GM23248 (cell line): ENCODE results near the gene TCF12. TPM values are rescaled to one million over a fixed set of nuclear protein-coding genes. Genes with fewer than 3 reads are reported as not detected.

Experiments used
- DNase-seq: peaks from one replicate; pipeline ENCODE4 v3.0.0-alpha.2; 2015
- H2AFZ ChIP-seq: fragments of 200-600 bp; sonication (generic); 2 replicates; pipeline ENCODE4 v1.6.1; 2016; ENCODE audit warnings: antibody characterized with exemption
- H3F3A ChIP-seq: fragments of 200-600 bp; sonication (generic); 2 replicates; pipeline ENCODE4 v1.6.1; 2016; ENCODE audit warnings: mild to moderate bottlenecking, antibody characterized with exemption, mixed run types; ENCODE audit not compliant: insufficient read depth
- H3K27ac ChIP-seq: fragments of 200-600 bp; sonication (generic); 2 replicates; pipeline ENCODE4 v1.5.1; 2016; ENCODE audit warnings: mild to moderate bottlenecking
- H3K27me3 ChIP-seq: fragments of 200-600 bp; sonication (generic); replicated peaks from 2 replicates; pipeline ENCODE4 v1.6.1; 2016; ENCODE audit warnings: mild to moderate bottlenecking; ENCODE audit not compliant: insufficient read depth
- H3K36me3 ChIP-seq: fragments of 200-600 bp; sonication (generic); 2 replicates; pipeline ENCODE4 v1.6.1; 2016; ENCODE audit warnings: low read depth, mild to moderate bottlenecking
- H3K4me1 ChIP-seq: fragments of 200-600 bp; sonication (generic); 2 replicates; pipeline ENCODE4 v1.6.1; 2016; ENCODE audit warnings: mild to moderate bottlenecking; ENCODE audit not compliant: insufficient read depth
- H3K4me2 ChIP-seq: fragments of 200-600 bp; sonication (generic); one replicate; pipeline ENCODE4 v1.6.1; 2016; ENCODE audit warnings: mild to moderate bottlenecking; ENCODE audit not compliant: unreplicated experiment
- H3K4me3 ChIP-seq: fragments of 200-600 bp; sonication (generic); 2 replicates; pipeline ENCODE4 v1.5.1; 2016; ENCODE audit warnings: mild to moderate bottlenecking
- H3K79me2 ChIP-seq: fragments of 200-600 bp; sonication (generic); 2 replicates; pipeline ENCODE4 v1.6.1; 2016; ENCODE audit warnings: mild to moderate bottlenecking; ENCODE audit not compliant: insufficient read depth
- H3K9ac ChIP-seq: fragments of 200-600 bp; sonication (generic); 2 replicates; pipeline ENCODE4 v1.6.1; 2016; ENCODE audit warnings: mild to moderate bottlenecking
- H3K9me2 ChIP-seq: fragments of 200-600 bp; sonication (generic); 2 replicates; pipeline ENCODE4 v1.6.1; 2016; ENCODE audit warnings: mixed run types, mild to moderate bottlenecking, moderate library complexity; ENCODE audit not compliant: insufficient read depth
- H3K9me3 ChIP-seq: fragments of 200-600 bp; sonication (generic); one replicate; pipeline ENCODE4 v1.6.1; 2017; ENCODE audit warnings: low read depth
- H4K20me1 ChIP-seq: fragments of 200-600 bp; sonication (generic); 2 replicates; pipeline ENCODE4 v1.6.0; 2016; ENCODE audit not compliant: insufficient read depth
- EZH2 ChIP-seq: fragments of 200-600 bp; sonication (generic); IDR thresholded peaks from 2 replicates; pipeline ENCODE4 v1.6.1; 2018; ENCODE audit warnings: antibody characterized with exemption, mild to moderate bottlenecking; ENCODE audit not compliant: insufficient read depth, poor library complexity, severe bottlenecking
- EZH2phosphoT487 ChIP-seq: fragments of 200-600 bp; sonication (generic); IDR thresholded peaks from 2 replicates; pipeline ENCODE4 v1.6.1; 2018; ENCODE audit warnings: antibody characterized with exemption, moderate library complexity, mild to moderate bottlenecking, low read depth; ENCODE audit not compliant: insufficient read depth
- WGBS, 2 experiments: methylation state at CpG; one replicate each; pipeline ENCODE4 v1.1.6; 2015 to 2017; ENCODE audit warnings: low lambda C conversion rate in 2 of 2, low coverage in 1 of 2; ENCODE audit errors: missing lambda C conversion rate in 2 of 2; 5-methylcytosine and 5-hydroxymethylcytosine counted together
- in situ Hi-C: fragments of 300-500 bp; cut with MboI; formaldehyde crosslinking; loops from 2 replicates; pipeline ENCODE4 v1.15.0; 2020
- polyA plus RNA-seq: library from polyadenylated mRNA; unstranded; fragments of >200 nt; fragmentation: Nextera tagmentation; extraction: Ambion mirVana; gene quantifications from 2 replicates; pipeline ENCODE4 v1.2.1, GENCODE V29; 2016
- total RNA-seq: library from RNA; depleted of rRNA; stranded (reverse); fragments of >200 nt; shearing (Covaris generic); gene quantifications from 2 replicates; pipeline ENCODE4 v1.2.3, GENCODE V29; 2014

The TCF12 gene
- total and polyA plus RNA-seq, 2 experiments from 2014 or later: 53.6 to 58.6 TPM

DNA sequence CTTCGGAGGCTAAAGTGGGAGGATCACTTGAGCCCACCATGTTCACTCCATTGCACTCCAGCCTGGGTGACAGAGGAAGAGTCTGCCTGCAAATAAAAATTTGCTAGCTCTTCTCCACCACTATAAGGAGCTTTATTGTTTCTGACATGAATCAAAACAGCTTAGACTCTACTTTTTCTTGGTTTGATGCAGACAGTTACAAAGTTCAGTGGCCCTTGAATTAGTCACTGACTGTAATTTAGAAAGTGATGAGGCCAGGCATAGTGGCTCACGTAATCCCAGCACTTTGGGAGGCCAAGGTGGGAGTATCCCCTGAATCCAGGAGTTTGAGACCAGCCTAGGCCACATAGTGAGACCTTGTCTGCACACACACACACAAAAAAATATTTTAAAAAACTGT, 285.5 kb downstream of the TCF12 start:
- H3K4me3 ChIP-seq: no peak overlapping the region
- H2AFZ ChIP-seq: no peak overlapping the region
- no peak overlapping the region for H3K27ac ChIP-seq
- no peaks in the 10 kb centered on the region for H3K4me1 ChIP-seq
- no peaks in the 10 kb centered on the region for H3F3A ChIP-seq
- TF ChIP-seq EZH2phosphoT487: no peak
- TF ChIP-seq EZH2: no peak
- no peak overlapping the region for H3K4me2 ChIP-seq
- H3K9me2 ChIP-seq: no peaks in the 10 kb centered on the region
- in situ Hi-C loops: no loop called here
- H3K9ac ChIP-seq: no peak overlapping the region
- H3K36me3 ChIP-seq: 0 out of 2 replicates have a peak, but pooled peaks cover 4% of the 10 kb centered on the region
- H3K27me3 ChIP-seq: no peaks in the 10 kb centered on the region
- no peak for DNase-seq
- WGBS, 2 experiments: 97 to 100% methylated on average over 2 of the region's 2 CpGs
- no peaks in the 10 kb centered on the region for H3K9me3 ChIP-seq
- peaks cover 11% of the 10 kb centered on the region for H3K79me2 ChIP-seq
- no peaks in the 10 kb centered on the region for H4K20me1 ChIP-seq

DNA sequence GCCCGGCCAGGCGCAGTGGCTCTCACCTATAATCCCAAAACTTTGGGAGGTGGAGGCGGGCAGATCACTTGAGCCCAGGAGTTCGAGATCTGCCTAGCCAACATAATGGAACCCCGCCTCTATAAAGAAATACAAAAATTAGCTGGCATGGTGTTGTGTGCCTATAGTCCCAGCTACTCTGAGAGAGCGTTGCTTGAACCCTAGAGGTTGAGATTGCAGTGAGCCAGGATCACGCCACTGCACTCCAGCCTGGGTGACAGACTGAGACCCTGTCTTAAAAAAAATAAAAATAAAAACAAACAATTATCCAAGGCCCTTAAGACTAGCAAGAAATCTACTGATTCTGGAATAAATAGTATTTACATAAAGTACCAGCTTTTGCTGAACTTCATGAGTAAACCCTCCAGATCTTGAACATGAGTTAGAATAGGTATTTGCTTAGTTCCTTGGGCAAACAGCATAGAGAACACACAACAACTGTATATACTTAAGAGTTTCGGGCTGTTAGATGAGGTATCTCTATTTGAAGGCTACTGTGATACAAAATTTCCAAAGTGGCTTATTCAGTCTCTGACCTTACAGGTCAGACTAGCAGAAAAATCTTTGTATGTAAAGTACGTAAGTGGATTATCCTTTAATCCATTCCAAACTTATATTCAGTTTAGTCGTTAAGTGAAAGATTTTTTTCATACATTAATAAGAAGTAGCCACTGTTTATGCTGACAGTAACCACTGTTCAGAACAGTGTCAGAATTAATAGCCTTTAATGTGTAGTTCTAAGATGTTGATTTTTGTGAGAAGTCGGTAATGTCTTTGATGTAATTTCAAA, 286.8 kb downstream of the TCF12 start:
- Histone ChIP-seq H2AFZ (no peak overlapping the region), H3K9me2 (no peaks in the 10 kb centered on the region), H3K4me3 (no peak overlapping the region), H3K9ac (no peak overlapping the region), H3F3A (0 out of 2 replicates have a peak, but pooled peaks cover 3% of the 10 kb centered on the region), H3K4me1 (no peaks in the 10 kb centered on the region), H3K9me3 (no peaks in the 10 kb centered on the region), H3K27ac (no peak overlapping the region), H3K79me2 (peaks cover 11% of the 10 kb centered on the region), H3K4me2 (no peak overlapping the region), H3K36me3 (no peaks in the 10 kb centered on the region), H3K27me3 (no peaks in the 10 kb centered on the region), H4K20me1 (no peaks in the 10 kb centered on the region)
- WGBS, 2 experiments: 93% methylated on average over 11 of the region's 11 CpGs
- TF ChIP-seq EZH2: no peak
- no peak for TF ChIP-seq EZH2phosphoT487
- DNase-seq: no peak
- in situ Hi-C loops: no loop called here

DNA sequence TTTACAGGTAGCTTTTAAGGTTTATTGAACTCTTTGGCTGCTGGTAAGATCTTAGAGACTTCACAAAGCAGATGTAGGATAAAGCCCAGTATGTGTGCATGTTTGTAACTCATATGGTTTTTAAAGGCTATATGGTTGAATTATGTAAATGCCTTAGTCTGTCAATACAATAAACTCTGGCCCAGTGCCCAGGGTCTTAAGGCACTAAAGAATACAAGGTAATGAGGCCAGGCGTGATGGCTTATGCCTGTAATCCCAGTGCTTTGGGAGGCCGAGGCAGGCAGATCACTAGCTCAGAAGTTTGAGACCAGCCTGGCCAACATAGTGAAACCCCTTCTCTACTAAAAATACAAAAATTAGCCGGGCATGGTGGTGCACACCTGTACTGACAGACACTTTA, 287.6 kb downstream of the TCF12 start:
- Histone ChIP-seq H2AFZ (no peak overlapping the region), H3K27me3 (no peaks in the 10 kb centered on the region), H3K9ac (no peak overlapping the region), H3K4me3 (no peak overlapping the region), H3F3A (0 out of 2 replicates have a peak, but pooled peaks cover 3% of the 10 kb centered on the region), H3K4me2 (no peak overlapping the region), H3K36me3 (no peaks in the 10 kb centered on the region), H3K9me3 (no peaks in the 10 kb centered on the region), H3K27ac (no peak overlapping the region), H3K9me2 (no peaks in the 10 kb centered on the region), H4K20me1 (no peaks in the 10 kb centered on the region), H3K79me2 (peaks cover 11% of the 10 kb centered on the region), H3K4me1 (no peaks in the 10 kb centered on the region)
- WGBS, 2 experiments: 90 to 92% methylated on average over 3 of the region's 3 CpGs
- in situ Hi-C loops: no loop called here
- TF ChIP-seq EZH2: no peak
- no peak for TF ChIP-seq EZH2phosphoT487
- no peak for DNase-seq

GRCh38 chr15:57213862-57214261, 295.4 kb downstream of the TCF12 start:
- peak; percentile 58 for DNase-seq
- Histone ChIP-seq H2AFZ (no peak overlapping the region), H3K4me3 (no peak overlapping the region), H3K4me2 (peak overlapping the region; percentile 15), H3K36me3 (no peaks in the 10 kb centered on the region), H3K9me3 (no peaks in the 10 kb centered on the region), H3K79me2 (peaks cover 44% of the 10 kb centered on the region), H3K27ac (no peak overlapping the region), H4K20me1 (no peaks in the 10 kb centered on the region), H3F3A (peaks cover 49% of the 10 kb centered on the region), H3K9me2 (no peaks in the 10 kb centered on the region), H3K9ac (no peak overlapping the region), H3K27me3 (no peaks in the 10 kb centered on the region), H3K4me1 (peaks cover 57% of the 10 kb centered on the region)
- in situ Hi-C loops: no loop called here
- TF ChIP-seq EZH2: no peak
- TF ChIP-seq EZH2phosphoT487: no peak
- 13 to 17% methylated on average over 4 of the region's 4 CpGs for WGBS, 2 experiments
